Heart left ventricle (tissue), 16 donors: Measurements from ENCODE around the gene ACTN2. TPM values are rescaled to one million over a fixed set of nuclear protein-coding genes. Genes with fewer than 3 reads are reported as not detected.

ENCODE experiments used
- ATAC-seq, 4 donors: fragments of 200-7000 bp; cut with Tn5 transposase; one replicate each; pipeline ENCODE4 v1.9.1; 2020 to 2022; ENCODE audit warnings: moderate library complexity in 4 of 4, mild to moderate bottlenecking in 3 of 4, moderate number of reproducible peaks in 1 of 4
- DNase-seq, 5 donors: peaks; one replicate each; pipeline ENCODE4 v3.0.0-alpha.2; 2020
- H3K27ac ChIP-seq, 12 donors: fragments of 200-600 bp; sonication (generic) in 4 of 12; one replicate each; pipeline versions ENCODE4 v1.5.0 to v1.8.0; 2016 to 2022; ENCODE audit warnings: mild to moderate bottlenecking in 2 of 12
- H3K27me3 ChIP-seq, 9 donors: fragments of 200-600 bp; sonication (generic) in 2 of 9; one replicate each; pipeline versions ENCODE4 v1.5.1 to v1.8.0; 2016 to 2022; ENCODE audit warnings: mild to moderate bottlenecking in 3 of 9
- H3K36me3 ChIP-seq, 9 donors: fragments of 200-600 bp; sonication (generic) in 2 of 9; one replicate each; pipeline versions ENCODE4 v1.5.0 to v1.8.0; 2018 to 2022; ENCODE audit warnings: mild to moderate bottlenecking in 2 of 9
- H3K4me1 ChIP-seq, 12 donors: fragments of 200-600 bp; sonication (generic) in 4 of 12; one replicate each; pipeline versions ENCODE4 v1.5.0 to v1.8.0; 2016 to 2022; ENCODE audit warnings: mild to moderate bottlenecking in 3 of 12
- H3K4me3 ChIP-seq, 12 donors: fragments of 200-600 bp; sonication (generic) in 4 of 12; one replicate each; pipeline versions ENCODE4 v1.5.0 to v1.8.0; 2017 to 2022; ENCODE audit warnings: mild to moderate bottlenecking in 9 of 12, moderate library complexity in 4 of 12
- H3K9me3 ChIP-seq, 12 donors: fragments of 200-600 bp; sonication (generic) in 4 of 12; one replicate each; pipeline versions ENCODE4 v1.5.0 to v1.8.0; 2016 to 2022; ENCODE audit warnings: mild to moderate bottlenecking in 1 of 12
- CTCF ChIP-seq, 12 donors: fragments of 200-600 bp; sonication (generic) in 4 of 12; IDR thresholded peaks; one replicate each; pipeline versions ENCODE4 v1.5.0 to v1.8.0; 2018 to 2022; ENCODE audit warnings: antibody characterized with exemption in 12 of 12, mild to moderate bottlenecking in 5 of 12
- POLR2A ChIP-seq, 2 donors: fragments of 450-650 bp; IDR thresholded peaks; one replicate each; pipeline ENCODE4 v1.6.1; 2017; ENCODE audit warnings: antibody characterized with exemption in 2 of 2, mild to moderate bottlenecking in 2 of 2, moderate library complexity in 2 of 2
- WGBS, 4 donors: extraction: QIAGEN DNeasy Blood & Tissue Kit in 2 of 4; methylation state at CpG; one replicate each; pipeline versions ENCODE4 v1.1.5 to v1.1.7; 2013 to 2018; 5-methylcytosine and 5-hydroxymethylcytosine counted together
- intact Hi-C, 10 donors: fragments of 100-400 bp; cut with DNase I; formaldehyde crosslinking; loops; one replicate each; pipeline versions ENCODE4 v1.11.1 to v1.14.2; 2022
- polyA plus RNA-seq, 2 donors: library from polyadenylated mRNA; stranded (reverse); fragments of 200-250 nt; gene quantifications; one replicate each; pipeline ENCODE4 v1.2.3, GENCODE V29; 2013
- total RNA-seq, 9 donors: library from RNA; depleted of rRNA in 2 of 9; stranded (reverse); fragments of >200 nt in 2 of 9; fragmentation: NEBNext Ultra II Directional in 3 of 9; extraction: Animal tissue kit (Norgen Biotek cat#: 25700) in 3 of 9; gene quantifications; one replicate each; pipeline versions ENCODE4 v1.1.0 to v1.2.4, GENCODE V29; 2016 to 2023
- donor health status: ischemic (EF 13 %, LVEDD 7.1; RV severe dilation, severe dysfunction).
- donor health status: healthy with polysubstance abuse.
- donor health status: DM: no; HTN: yes; CAD: no.
- donor health status: DM: no; HTN: no; CAD: no.
- donor health status: ischemic (EF 25% LVEDD 6.9; RV normal size, moderate dysfunction).
- donor health status: ischemic (EF 25% LVEDD 5.7; RV mildly dilated, moderate dysfunction).
- donor health status: healthy.
- donor health status: DM: yes; HTN: yes; CAD: no.
- donor health status: ischemic (EF 35%, LVEDD 5.7; RV mildly dilated, moderate dysfunction).
- donor health status: nonischemic (EF 11% LVEDD 7.7; RV severe dilation, severe dysfunction).
- donor health status: DM: yes; HTN: yes; CAD: no.
- donor health status: PGD.
- donor health status: ischemic (EF 29% LVEDD 5.4; RV normal size, mild dysfunction).
- donor health status: nonischemic (EF 23%, LVEDD 6.1; RV moderate dilation, normal function).

ACTN2 gene
- total and polyA plus RNA-seq, 11 donors = 1,024 to 4,007 (median 2,848) TPM

DNA sequence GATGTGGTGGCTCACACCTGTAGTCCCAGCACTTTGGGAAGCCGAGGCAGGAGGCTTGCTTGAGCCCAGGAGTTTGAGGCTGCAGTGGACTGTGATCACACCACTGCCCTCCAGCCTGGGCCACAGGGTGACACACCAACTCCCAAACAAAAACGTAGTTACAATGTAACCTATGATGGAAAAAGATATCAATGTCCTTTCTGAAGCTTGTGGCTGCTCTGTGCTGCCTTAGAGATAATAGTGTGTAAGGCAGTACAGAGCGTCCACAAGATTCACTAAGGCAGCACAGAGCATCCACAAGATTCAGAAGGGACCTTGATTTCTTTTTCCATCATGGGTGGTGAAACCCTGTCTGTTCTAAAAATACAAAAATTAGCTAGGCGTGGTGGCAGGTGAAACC is 42.5 kb downstream of the ACTN2 start:
- no peak for TF ChIP-seq CTCF (IDR thresholded peaks at IDR 0.05)
- no peak for TF ChIP-seq POLR2A (IDR thresholded peaks at IDR 0.05)
- ATAC-seq (no peak), DNase-seq (no peak)
- no peaks in the 10 kb centered on the region for H3K9me3 ChIP-seq
- no peak overlapping the region for H3K4me3 ChIP-seq
- no peaks in the 10 kb centered on the region for H3K27me3 ChIP-seq
- H3K27ac ChIP-seq = peak overlapping the region in 6 of 12 donors; percentile 12 to 64 (median 32)
- H3K36me3 ChIP-seq = peaks cover 0 to 96% (median 8%) of the 10 kb centered on the region in 9 donors
- H3K4me1 ChIP-seq = peaks cover 0 to 59% (median 15%) of the 10 kb centered on the region in 12 donors
- WGBS, 4 donors = 74 to 80% (median 75%) methylated on average over 4 of the region's 4 CpGs
- intact Hi-C loops = loop anchor here in 1 of 10 donors (5.0 kb wide), 1 partner anchor 41 kb away; the partner anchor contains the start of gene ACTN2

- DNase-seq = no peak
- H3K27me3 ChIP-seq = no peaks in the 10 kb centered on the region
- TF ChIP-seq CTCF (IDR thresholded peaks at IDR 0.05) (no peak), POLR2A (IDR thresholded peaks at IDR 0.05) (no peak)
- H3K4me1 ChIP-seq = peaks cover 0 to 27% (median 3%) of the 10 kb centered on the region in 12 donors
- H3K4me3 ChIP-seq = no peak overlapping the region
- intact Hi-C loops = no loop called here
- H3K27ac ChIP-seq = peak overlapping the region in 6 of 12 donors; percentile 15 to 59 (median 27)
- peaks cover 0 to 98% (median 33%) of the 10 kb centered on the region in 9 donors for H3K36me3 ChIP-seq
- ATAC-seq = no peak
- H3K9me3 ChIP-seq = no peaks in the 10 kb centered on the region
- WGBS, 4 donors = 65 to 80% (median 73%) methylated on average over 3 of the region's 3 CpGs
These were observed 47.4 kb downstream of the ACTN2 start for GRCh38 chr1:236733653-236734052.

- intact Hi-C loops = no loop called here
- Histone ChIP-seq H3K4me3 (no peak overlapping the region), H3K27ac (peak overlapping the region in 6 of 12 donors; percentile 15 to 59 (median 27)), H3K9me3 (no peaks in the 10 kb centered on the region), H3K27me3 (no peaks in the 10 kb centered on the region), H3K36me3 (peaks cover 0 to 99% (median 37%) of the 10 kb centered on the region in 9 donors), H3K4me1 (peaks cover 0 to 21% (median 1%) of the 10 kb centered on the region in 12 donors)
- DNase-seq (no peak), ATAC-seq (peak; percentile 1 to 22 (median 16))
- TF ChIP-seq POLR2A (IDR thresholded peaks at IDR 0.05) (no peak), CTCF (IDR thresholded peaks at IDR 0.05) (no peak)
- WGBS, 4 donors = 33 to 43% (median 36%) methylated on average over 8 of the region's 8 CpGs
These were observed 48.0 kb downstream of the ACTN2 start for GRCh38 chr1:236734141-236734765.

DNA sequence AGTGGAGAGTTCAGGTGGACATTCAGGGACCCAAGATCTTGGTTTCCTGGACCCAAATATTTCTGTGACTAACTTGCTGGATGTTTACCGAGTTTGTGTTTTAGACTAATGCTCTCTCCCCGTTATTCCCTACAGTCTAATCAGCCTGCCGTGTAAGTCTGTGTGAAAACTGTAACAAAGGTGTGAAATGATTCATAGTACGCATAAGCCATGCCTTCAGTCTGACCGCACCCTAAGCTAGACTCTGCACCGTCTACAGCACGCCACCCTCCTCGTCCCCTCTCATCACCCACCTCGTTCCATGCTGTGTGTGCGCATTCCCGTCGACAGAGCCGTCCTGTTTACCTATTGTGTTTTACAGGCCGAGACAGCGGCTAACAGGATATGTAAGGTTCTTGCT is 50.5 kb downstream of the ACTN2 start:
- Histone ChIP-seq H3K9me3 (no peaks in the 10 kb centered on the region), H3K36me3 (peaks cover 0 to 100% (median 54%) of the 10 kb centered on the region in 9 donors), H3K4me3 (no peak overlapping the region), H3K4me1 (peaks cover 0 to 26% (median 2%) of the 10 kb centered on the region in 12 donors), H3K27me3 (no peaks in the 10 kb centered on the region), H3K27ac (no peak overlapping the region)
- intact Hi-C loops = no loop called here
- 83 to 87% (median 83%) methylated on average over 15 of the region's 15 CpGs for WGBS, 4 donors
- ATAC-seq (peak in 1 of 4 donors; percentile 3), DNase-seq (no peak)
- TF ChIP-seq POLR2A (IDR thresholded peaks at IDR 0.05) = no peak
- TF ChIP-seq CTCF (IDR thresholded peaks at IDR 0.05) = no peak
